Measurements from ENCODE around the gene CTBP1.

The CTBP1 gene

GRCh38 chr4:1276984-1277383 is 28.1 kb upstream of the CTBP1 start:
- DNase-seq (ENCODE audit: low read depth in 1 of 2, low spot score in 1 of 2) = no peak
- no peaks in the 10 kb centered on the region for H3K27me3 ChIP-seq (ENCODE audit: insufficient read depth, poor library complexity, severe bottlenecking)
- no peak overlapping the region for H3K4me3 ChIP-seq (replicated peaks; ENCODE audit: insufficient read depth, low read length)
- no peak for TF ChIP-seq REST (IDR thresholded peaks at IDR 0.05; ENCODE audit: insufficient replicate concordance, low read depth)
- TF ChIP-seq POLR2AphosphoS5 (IDR thresholded peaks at IDR 0.05; ENCODE audit: low read depth) = no peak
- no peak for TF ChIP-seq GABPA (IDR thresholded peaks at IDR 0.05; ENCODE audit: low read depth)
- no peak for TF ChIP-seq CTCF (IDR thresholded peaks at IDR 0.05; ENCODE audit: insufficient read depth, low read length)
- no peak for TF ChIP-seq SPI1 (IDR thresholded peaks at IDR 0.05; ENCODE audit: borderline replicate concordance, low read depth)
- H3K27ac ChIP-seq (replicated peaks) = no peak overlapping the region

GRCh38 chr4:1274871-1275270 is 25.9 kb upstream of the CTBP1 start:
- no peak for DNase-seq (ENCODE audit: low read depth in 1 of 2, low spot score in 1 of 2)
- Histone ChIP-seq H3K27ac (replicated peaks) (no peak overlapping the region), H3K27me3 (ENCODE audit: insufficient read depth, poor library complexity, severe bottlenecking) (no peaks in the 10 kb centered on the region), H3K4me3 (replicated peaks; ENCODE audit: insufficient read depth, low read length) (no peak overlapping the region)
- TF ChIP-seq GABPA (IDR thresholded peaks at IDR 0.05; ENCODE audit: low read depth) (no peak), REST (IDR thresholded peaks at IDR 0.05; ENCODE audit: insufficient replicate concordance, low read depth) (no peak), CTCF (IDR thresholded peaks at IDR 0.05; ENCODE audit: insufficient read depth, low read length) (no peak), SPI1 (IDR thresholded peaks at IDR 0.05; ENCODE audit: borderline replicate concordance, low read depth) (no peak; the same call in 1 of the 2 replicates), POLR2AphosphoS5 (IDR thresholded peaks at IDR 0.05; ENCODE audit: low read depth) (no peak)

GRCh38 chr4:1271686-1272085 is 22.8 kb upstream of the CTBP1 start:
- DNase-seq (ENCODE audit: low read depth in 1 of 2, low spot score in 1 of 2) = no peak
- no peaks in the 10 kb centered on the region for H3K27me3 ChIP-seq (ENCODE audit: insufficient read depth, poor library complexity, severe bottlenecking)

More at GRCh38 chr4:1271686-1272085, 22.8 kb upstream of the CTBP1 start:
- H3K4me3 ChIP-seq (replicated peaks; ENCODE audit: insufficient read depth, low read length) = no peak overlapping the region
- no peak for TF ChIP-seq GABPA (IDR thresholded peaks at IDR 0.05; ENCODE audit: low read depth)
- no peak for TF ChIP-seq SPI1 (IDR thresholded peaks at IDR 0.05; ENCODE audit: borderline replicate concordance, low read depth)
- TF ChIP-seq CTCF (IDR thresholded peaks at IDR 0.05; ENCODE audit: insufficient read depth, low read length) = no peak
- TF ChIP-seq REST (IDR thresholded peaks at IDR 0.05; ENCODE audit: insufficient replicate concordance, low read depth) = no peak
- no peak for TF ChIP-seq POLR2AphosphoS5 (IDR thresholded peaks at IDR 0.05; ENCODE audit: low read depth)
- no peak overlapping the region for H3K27ac ChIP-seq (replicated peaks)
